NK-92 (cell line): ENCODE data around the gene LRRC8D.
"Not testable (repeated sequence)": the region's sequence is repeated elsewhere in the genome, so short reads cannot be mapped to it uniquely, and the experiment has no call there.

Experiments
- DNase-seq: peaks from one replicate; lab custom pipeline; 2025; ENCODE audit not compliant: unreplicated experiment; lab: John Stamatoyannopoulos, UW

Gene LRRC8D

GRCh38 chr1:89908672-89909436 is 88.0 kb downstream of the LRRC8D start:
- DNase-seq = no peak

GRCh38 chr1:89910268-89910667 is 89.4 kb downstream of the LRRC8D start:
- no peak for DNase-seq

GRCh38 chr1:89910780-89911179 is 89.9 kb downstream of the LRRC8D start:
- DNase-seq = no peak

GRCh38 chr1:89911191-89911991 is 90.6 kb downstream of the LRRC8D start:
- DNase-seq = no peak

DNA sequence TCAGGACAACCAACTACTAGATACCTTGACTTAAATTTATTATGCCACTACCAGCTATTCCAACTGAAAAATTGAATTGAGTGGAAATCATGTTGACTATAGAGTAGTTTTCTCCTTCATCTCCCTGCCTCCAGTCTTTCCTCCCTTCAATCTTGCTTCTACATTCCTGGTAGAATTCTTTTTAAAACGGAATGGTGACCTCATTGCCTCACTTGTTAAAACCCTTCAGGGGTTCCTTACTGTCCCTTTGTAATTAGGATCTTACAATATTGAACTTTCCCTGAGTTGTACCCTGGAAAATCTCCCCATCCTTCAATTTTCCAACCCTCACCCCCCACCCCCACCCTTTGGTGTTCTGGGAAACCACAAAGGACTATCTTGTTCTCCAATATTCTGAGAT is 91.2 kb downstream of the LRRC8D start:
- DNase-seq = no peak

DNA sequence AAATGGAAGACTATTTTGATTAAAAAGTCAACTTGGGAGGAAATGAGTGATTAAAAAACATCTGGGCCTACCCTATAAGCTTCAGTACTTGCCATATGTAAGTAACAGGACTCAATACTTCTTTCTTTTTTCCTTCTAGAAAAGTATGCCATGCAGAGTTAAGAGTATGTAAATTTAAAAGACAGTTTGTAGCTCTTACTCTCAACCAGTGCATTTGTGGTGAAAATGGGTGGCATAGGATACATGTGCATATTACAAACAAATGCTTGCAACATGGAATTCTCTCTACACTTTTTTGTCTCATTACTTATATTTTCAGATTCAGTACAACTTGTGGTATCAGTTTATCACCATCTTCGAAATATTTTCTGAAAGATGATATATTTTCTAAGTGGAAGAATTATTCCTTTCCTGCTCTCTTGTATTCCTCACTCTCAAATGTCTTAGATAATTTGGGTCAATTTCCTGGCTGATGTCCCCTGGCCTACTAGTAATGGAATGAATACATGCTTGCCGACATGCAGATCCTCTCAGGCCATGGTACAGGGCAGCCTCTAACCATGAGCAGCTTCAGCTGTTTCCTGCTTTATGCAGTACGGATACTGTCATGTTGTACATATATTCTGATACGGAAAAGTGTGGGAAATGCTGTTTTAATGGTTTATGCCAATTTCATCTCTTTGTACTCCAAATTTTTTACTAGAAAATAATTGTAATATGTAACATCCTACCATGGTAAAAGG is 92.7 kb downstream of the LRRC8D start:
- DNase-seq = no peak

DNA sequence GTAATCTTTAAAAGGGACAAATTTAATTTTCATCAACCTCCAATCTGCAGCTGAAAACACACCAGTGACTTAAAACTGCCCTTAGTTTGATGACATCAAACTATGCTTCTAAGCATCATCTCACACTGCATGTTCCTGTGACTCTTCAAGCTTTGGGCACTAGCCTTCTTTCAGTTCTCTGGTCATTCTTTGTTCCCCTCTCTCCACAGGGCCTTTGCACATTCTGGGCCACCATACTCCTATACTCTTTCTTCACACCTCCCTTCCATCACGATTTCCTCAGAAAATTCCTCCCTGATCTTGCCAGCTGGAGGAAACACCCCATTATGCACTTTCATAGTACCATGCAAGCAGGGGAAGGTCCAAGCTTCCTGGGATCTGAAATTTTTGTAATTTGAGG is 96.5 kb downstream of the LRRC8D start:
- no peak for DNase-seq

DNA sequence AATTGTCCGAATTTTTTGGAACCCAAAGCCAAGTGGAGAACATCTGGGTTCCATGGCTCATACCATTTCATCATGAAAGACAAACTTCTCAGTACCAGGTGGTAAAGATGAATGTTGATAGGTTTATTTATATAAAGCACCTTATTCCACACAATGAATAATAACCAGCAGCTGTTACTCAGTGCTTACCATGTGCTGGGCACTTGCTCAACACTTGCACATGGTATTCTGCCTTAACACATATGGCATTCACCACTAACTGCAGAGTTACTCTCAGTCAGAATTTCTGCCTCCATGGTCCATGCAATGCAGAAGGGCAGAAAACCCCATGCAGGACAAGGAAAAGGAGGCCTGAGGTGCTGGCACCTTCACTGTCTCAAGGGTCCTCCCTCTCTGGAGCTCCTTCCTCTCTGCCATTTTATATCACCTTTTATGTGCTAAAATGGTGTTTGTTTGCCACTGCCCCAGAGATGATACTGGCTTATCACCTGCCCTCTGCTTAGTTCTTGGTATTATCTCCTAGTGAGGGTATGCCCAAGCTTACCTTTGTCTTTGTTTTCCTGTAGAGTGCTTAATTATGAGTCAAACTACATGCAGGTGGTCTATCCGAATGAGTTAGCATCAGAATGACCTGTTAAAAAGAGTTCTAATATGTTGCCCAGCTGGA is 97.4 kb downstream of the LRRC8D start:
- no peak for DNase-seq

DNA sequence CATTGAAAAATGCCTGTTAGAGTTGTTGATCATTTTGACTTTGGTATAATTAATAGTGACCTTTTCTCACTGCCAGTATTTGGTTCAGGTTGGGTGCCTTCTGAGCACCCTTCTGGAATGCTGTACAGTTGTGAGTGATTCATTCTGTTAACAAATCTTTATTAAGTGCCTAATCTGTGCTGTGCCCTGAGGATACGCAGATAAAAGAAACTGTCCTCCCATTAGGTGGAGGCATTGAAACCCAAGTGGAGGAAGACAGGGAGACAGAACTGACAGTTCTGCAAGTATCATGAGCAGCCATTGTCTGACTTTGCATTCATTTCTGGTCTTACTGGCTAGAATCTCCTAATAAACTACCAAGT is 97.9 kb downstream of the LRRC8D start:
- DNase-seq = no peak

GRCh38 chr1:89919174-89919573 is 98.3 kb downstream of the LRRC8D start:
- DNase-seq = no peak

- no peak for DNase-seq
Observed at GRCh38 chr1:89922911-89923310, 102.1 kb downstream of the LRRC8D start.

GRCh38 chr1:89923517-89923916 is 102.7 kb downstream of the LRRC8D start:
- DNase-seq = no peak

- DNase-seq = not testable (repeated sequence)
Observed at GRCh38 chr1:89924075-89924474, 103.2 kb downstream of the LRRC8D start.

DNA sequence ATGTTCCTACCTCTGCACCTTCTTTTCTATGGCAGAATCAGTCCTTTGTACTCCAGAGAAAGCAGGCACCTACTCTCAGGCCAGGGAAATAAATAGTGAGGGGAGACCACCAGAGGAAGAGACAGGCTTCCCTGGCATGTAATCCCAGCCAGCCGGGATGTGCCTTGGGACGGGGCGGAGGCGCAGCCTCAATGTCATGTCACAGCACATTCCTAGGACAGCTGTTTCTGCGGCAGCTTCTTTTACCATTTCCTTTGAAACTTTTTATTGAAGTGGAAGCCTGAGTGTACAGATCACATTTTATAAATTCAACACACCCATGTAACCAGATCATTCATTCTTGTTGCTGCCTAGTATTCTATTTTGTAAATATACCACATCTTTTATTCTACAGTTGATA is 106.2 kb downstream of the LRRC8D start:
- no peak for DNase-seq

GRCh38 chr1:89927478-89927877 is 106.6 kb downstream of the LRRC8D start:
- no peak for DNase-seq

- no peak for DNase-seq
Observed at GRCh38 chr1:89928506-89928905, 107.7 kb downstream of the LRRC8D start.

- no peak for DNase-seq
Observed at GRCh38 chr1:89929467-89930063, 108.7 kb downstream of the LRRC8D start.

DNA sequence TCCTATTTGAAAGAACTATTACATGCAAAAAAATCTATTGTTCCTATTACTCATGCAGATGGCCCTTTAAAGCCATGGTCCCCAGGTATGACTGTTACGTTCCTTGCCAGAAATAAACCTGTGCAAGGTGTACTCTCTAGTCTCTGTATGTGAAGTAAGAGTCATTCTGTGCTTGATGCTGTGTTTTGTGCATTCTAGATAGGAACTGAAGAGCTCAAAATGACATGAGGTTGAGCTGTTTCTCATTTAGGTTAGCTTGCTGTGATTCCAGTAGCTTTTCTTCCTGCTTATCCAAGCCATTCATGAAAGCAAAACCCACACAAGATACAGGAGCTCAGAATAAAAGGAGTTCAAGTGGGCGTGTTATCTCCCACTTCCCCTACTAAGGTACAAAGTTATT is 109.7 kb downstream of the LRRC8D start:
- no peak for DNase-seq

GRCh38 chr1:89931964-89932363 is 111.1 kb downstream of the LRRC8D start:
- no peak for DNase-seq

- DNase-seq = no peak
Observed at GRCh38 chr1:89932598-89933364, 111.9 kb downstream of the LRRC8D start.
